Measurements from ENCODE around the gene BLMH. TPM values are rescaled to one million over a fixed set of nuclear protein-coding genes. Genes with fewer than 3 reads are reported as not detected.

The BLMH gene
- total and polyA plus RNA-seq, 2 experiments from 2014 or later = 36.4 to 58.7 TPM

DNA sequence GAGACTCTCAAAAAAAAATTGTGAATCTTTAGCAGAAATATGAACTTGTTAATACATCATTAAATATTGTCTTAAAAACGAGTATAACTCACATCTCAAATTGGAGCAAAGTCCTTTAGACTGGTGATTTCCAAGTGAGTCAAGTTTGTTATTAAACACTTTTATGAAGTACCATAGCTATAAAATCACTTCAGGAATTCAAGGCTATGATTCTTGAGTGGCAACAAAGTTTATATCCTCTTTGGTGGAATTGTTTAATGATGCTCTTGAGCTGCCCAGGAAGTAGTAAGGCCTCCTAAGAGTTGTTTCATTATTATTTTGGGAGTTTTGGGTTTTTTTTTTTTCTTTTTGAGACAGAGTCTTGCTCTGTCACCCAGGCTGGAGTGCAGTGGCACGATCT is 16.7 kb upstream of the BLMH start (continued):
- TF ChIP-seq, protein P1, sequence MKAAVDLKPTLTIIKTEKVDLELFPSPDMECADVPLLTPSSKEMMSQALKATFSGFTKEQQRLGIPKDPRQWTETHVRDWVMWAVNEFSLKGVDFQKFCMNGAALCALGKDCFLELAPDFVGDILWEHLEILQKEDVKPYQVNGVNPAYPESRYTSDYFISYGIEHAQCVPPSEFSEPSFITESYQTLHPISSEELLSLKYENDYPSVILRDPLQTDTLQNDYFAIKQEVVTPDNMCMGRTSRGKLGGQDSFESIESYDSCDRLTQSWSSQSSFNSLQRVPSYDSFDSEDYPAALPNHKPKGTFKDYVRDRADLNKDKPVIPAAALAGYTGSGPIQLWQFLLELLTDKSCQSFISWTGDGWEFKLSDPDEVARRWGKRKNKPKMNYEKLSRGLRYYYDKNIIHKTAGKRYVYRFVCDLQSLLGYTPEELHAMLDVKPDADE (IDR thresholded peaks at IDR 0.05) = no peak
- TF ChIP-seq POLR2AphosphoS5 (IDR thresholded peaks at IDR 0.05; ENCODE audit: low read depth) = no peak

DNA sequence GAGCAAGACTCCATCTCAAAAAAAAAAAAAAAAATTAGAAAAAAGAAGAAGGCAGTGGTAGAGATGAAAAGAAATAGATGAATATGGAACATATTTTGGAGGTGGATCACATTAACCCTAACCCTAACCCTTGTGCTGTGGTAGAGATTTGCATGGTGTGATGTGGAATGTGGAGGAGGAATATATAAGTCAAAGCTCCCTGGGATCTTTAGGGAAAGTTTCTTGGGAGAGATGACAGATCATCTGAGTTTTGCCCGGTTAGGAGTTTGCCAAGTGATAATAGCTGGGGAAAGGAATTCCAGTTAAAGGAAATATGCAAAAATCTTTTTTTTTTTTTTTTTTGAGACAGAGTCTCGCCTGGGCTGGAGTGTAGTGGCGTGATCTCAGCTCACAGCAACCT is 13.0 kb upstream of the BLMH start:
- Mint-ChIP-seq H3K36me3 (ENCODE audit: low read depth) (no peaks in the 10 kb centered on the region), H3K27me3 (ENCODE audit: insufficient read depth, low read depth, poor library complexity) (no peaks in the 10 kb centered on the region), H3K4me1 (no peaks in the 10 kb centered on the region), H3K9me3 (no peaks in the 10 kb centered on the region), H3K4me3 (no peak overlapping the region), H3K27ac (no peak overlapping the region)
- ATAC-seq = no peak
- no peak overlapping the region for H3K4me3 ChIP-seq
- H3K9me2 ChIP-seq (ENCODE audit: insufficient read depth) = no peaks in the 10 kb centered on the region
- no peak overlapping the region for H2AFZ ChIP-seq
- no peaks in the 10 kb centered on the region for H3K27me3 ChIP-seq (ENCODE audit: insufficient read depth)
- H3K79me2 ChIP-seq (replicated peaks; ENCODE audit: insufficient read depth) = no peaks in the 10 kb centered on the region
- no peaks in the 10 kb centered on the region for H3K4me1 ChIP-seq (ENCODE audit: insufficient read depth)
- H3K36me3 ChIP-seq (ENCODE audit: insufficient read depth) = no peaks in the 10 kb centered on the region
- no peak overlapping the region for H3K27ac ChIP-seq (ENCODE audit: low read depth)
- H4K20me1 ChIP-seq (replicated peaks; ENCODE audit: insufficient read depth) = no peaks in the 10 kb centered on the region
- no peak for DNase-seq (ENCODE audit: low spot score)
- TF ChIP-seq, protein P1 (IDR thresholded peaks at IDR 0.05) = no peak
- TF ChIP-seq, protein P2, sequence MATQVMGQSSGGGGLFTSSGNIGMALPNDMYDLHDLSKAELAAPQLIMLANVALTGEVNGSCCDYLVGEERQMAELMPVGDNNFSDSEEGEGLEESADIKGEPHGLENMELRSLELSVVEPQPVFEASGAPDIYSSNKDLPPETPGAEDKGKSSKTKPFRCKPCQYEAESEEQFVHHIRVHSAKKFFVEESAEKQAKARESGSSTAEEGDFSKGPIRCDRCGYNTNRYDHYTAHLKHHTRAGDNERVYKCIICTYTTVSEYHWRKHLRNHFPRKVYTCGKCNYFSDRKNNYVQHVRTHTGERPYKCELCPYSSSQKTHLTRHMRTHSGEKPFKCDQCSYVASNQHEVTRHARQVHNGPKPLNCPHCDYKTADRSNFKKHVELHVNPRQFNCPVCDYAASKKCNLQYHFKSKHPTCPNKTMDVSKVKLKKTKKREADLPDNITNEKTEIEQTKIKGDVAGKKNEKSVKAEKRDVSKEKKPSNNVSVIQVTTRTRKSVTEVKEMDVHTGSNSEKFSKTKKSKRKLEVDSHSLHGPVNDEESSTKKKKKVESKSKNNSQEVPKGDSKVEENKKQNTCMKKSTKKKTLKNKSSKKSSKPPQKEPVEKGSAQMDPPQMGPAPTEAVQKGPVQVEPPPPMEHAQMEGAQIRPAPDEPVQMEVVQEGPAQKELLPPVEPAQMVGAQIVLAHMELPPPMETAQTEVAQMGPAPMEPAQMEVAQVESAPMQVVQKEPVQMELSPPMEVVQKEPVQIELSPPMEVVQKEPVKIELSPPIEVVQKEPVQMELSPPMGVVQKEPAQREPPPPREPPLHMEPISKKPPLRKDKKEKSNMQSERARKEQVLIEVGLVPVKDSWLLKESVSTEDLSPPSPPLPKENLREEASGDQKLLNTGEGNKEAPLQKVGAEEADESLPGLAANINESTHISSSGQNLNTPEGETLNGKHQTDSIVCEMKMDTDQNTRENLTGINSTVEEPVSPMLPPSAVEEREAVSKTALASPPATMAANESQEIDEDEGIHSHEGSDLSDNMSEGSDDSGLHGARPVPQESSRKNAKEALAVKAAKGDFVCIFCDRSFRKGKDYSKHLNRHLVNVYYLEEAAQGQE (IDR thresholded peaks at IDR 0.05; ENCODE audit: unreplicated experiment) = no peak
- no peak overlapping the region for H3K4me2 ChIP-seq
- H3F3A ChIP-seq (replicated peaks; ENCODE audit: low read depth) = no peaks in the 10 kb centered on the region

DNA sequence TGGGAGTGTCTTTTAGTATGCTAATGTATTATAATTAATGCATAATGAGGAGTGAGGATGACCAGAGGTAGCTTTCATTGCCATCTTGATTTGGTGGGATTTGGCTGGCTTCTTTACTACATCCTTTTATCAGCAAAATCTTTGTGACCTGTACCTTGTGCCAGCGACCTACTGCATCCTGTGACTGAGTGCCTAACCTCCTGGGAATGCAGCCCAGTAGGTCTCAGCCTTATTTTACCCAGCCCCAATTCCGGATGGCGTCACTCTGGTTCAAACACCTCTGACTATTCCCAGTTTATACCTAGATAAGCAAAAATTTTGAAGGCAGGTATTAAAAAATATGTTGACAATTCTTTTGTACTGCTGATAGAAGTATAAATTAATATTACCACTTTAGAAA is 10.5 kb upstream of the BLMH start:
- H3K27me3 Mint-ChIP-seq (ENCODE audit: insufficient read depth, low read depth, poor library complexity) = peaks cover 2% of the 10 kb centered on the region
- no peak overlapping the region for H3K4me3 Mint-ChIP-seq
- no peak overlapping the region for H3K27ac Mint-ChIP-seq
- no peak for DNase-seq (ENCODE audit: low spot score)
- Histone ChIP-seq H3K4me3 (no peak overlapping the region), H3F3A (replicated peaks; ENCODE audit: low read depth) (no peaks in the 10 kb centered on the region), H3K36me3 (ENCODE audit: insufficient read depth) (no peaks in the 10 kb centered on the region), H3K27ac (ENCODE audit: low read depth) (no peak overlapping the region), H2AFZ (no peak overlapping the region), H4K20me1 (replicated peaks; ENCODE audit: insufficient read depth) (no peaks in the 10 kb centered on the region), H3K79me2 (replicated peaks; ENCODE audit: insufficient read depth) (no peaks in the 10 kb centered on the region), H3K27me3 (ENCODE audit: insufficient read depth) (no peaks in the 10 kb centered on the region), H3K4me2 (no peak overlapping the region), H3K4me1 (ENCODE audit: insufficient read depth) (no peaks in the 10 kb centered on the region), H3K9me2 (ENCODE audit: insufficient read depth) (no peaks in the 10 kb centered on the region)
- ATAC-seq = no peak
- 0 out of 3 replicates have a peak, but pooled peaks cover 2% of the 10 kb centered on the region for H3K9me3 Mint-ChIP-seq
- no peaks in the 10 kb centered on the region for H3K4me1 Mint-ChIP-seq
- H3K36me3 Mint-ChIP-seq (ENCODE audit: low read depth) = no peaks in the 10 kb centered on the region
- TF ChIP-seq NANOG (IDR thresholded peaks at IDR 0.05; ENCODE audit: borderline replicate concordance) (no peak), EZH2 (IDR thresholded peaks at IDR 0.05; ENCODE audit: low read depth, unreplicated experiment) (no peak), JUNB (IDR thresholded peaks at IDR 0.05; ENCODE audit: unreplicated experiment) (no peak), CREB1 (CRISPR knock-in tag; IDR thresholded peaks at IDR 0.05; ENCODE audit: low read depth) (no peak)
- TF ChIP-seq, protein P1 (IDR thresholded peaks at IDR 0.05) = no peak
